ENCODE data around the gene EXOC6. TPM values are rescaled to one million over a fixed set of nuclear protein-coding genes. Genes with fewer than 3 reads are reported as not detected.

EXOC6 gene
- total and polyA plus RNA-seq, 8 donors = 17.5 to 24.0 (median 19.8) TPM

GRCh38 chr10:92809840-92810239 is 38.5 kb upstream of the EXOC6 start:
- no peak for DNase-seq
- no peak overlapping the region for H3K27ac ChIP-seq
- H3K4me3 ChIP-seq = no peak overlapping the region
- H3K27me3 ChIP-seq = no peaks in the 10 kb centered on the region
- intact Hi-C loops (cut with DNase I) = no loop called here
- H3K4me1 ChIP-seq = no peaks in the 10 kb centered on the region
- no peaks in the 10 kb centered on the region for H3K36me3 ChIP-seq
- TF ChIP-seq CTCF (IDR thresholded peaks at IDR 0.05) = no peak
- no peaks in the 10 kb centered on the region for H3K9me3 ChIP-seq
- ATAC-seq = no peak

- Histone ChIP-seq H3K36me3 (no peaks in the 10 kb centered on the region), H3K4me1 (no peaks in the 10 kb centered on the region), H3K4me3 (no peak overlapping the region), H3K27me3 (no peaks in the 10 kb centered on the region), H3K27ac (no peak overlapping the region), H3K9me3 (no peaks in the 10 kb centered on the region)
- DNase-seq (no peak), ATAC-seq (no peak)
- no peak for TF ChIP-seq CTCF (IDR thresholded peaks at IDR 0.05)
- intact Hi-C loops (cut with DNase I) = no loop called here
Measured at GRCh38 chr10:92810934-92811532, 37.3 kb upstream of the EXOC6 start.

GRCh38 chr10:92811986-92812385 is 36.3 kb upstream of the EXOC6 start:
- Histone ChIP-seq H3K9me3 (no peaks in the 10 kb centered on the region), H3K27me3 (no peaks in the 10 kb centered on the region), H3K27ac (no peak overlapping the region), H3K36me3 (no peaks in the 10 kb centered on the region), H3K4me3 (no peak overlapping the region), H3K4me1 (no peaks in the 10 kb centered on the region)
- ATAC-seq (no peak), DNase-seq (no peak)
- intact Hi-C loops (cut with DNase I) = no loop called here
- no peak for TF ChIP-seq CTCF (IDR thresholded peaks at IDR 0.05)

GRCh38 chr10:92813979-92814378 is 34.3 kb upstream of the EXOC6 start:
- intact Hi-C loops (cut with DNase I) = no loop called here
- no peak for DNase-seq
- no peak for TF ChIP-seq CTCF (IDR thresholded peaks at IDR 0.05)
- Histone ChIP-seq H3K4me3 (no peak overlapping the region), H3K4me1 (no peaks in the 10 kb centered on the region), H3K9me3 (no peaks in the 10 kb centered on the region), H3K27ac (no peak overlapping the region), H3K36me3 (no peaks in the 10 kb centered on the region), H3K27me3 (no peaks in the 10 kb centered on the region)
- no peak for ATAC-seq

- Histone ChIP-seq H3K9me3 (no peaks in the 10 kb centered on the region), H3K27ac (no peak overlapping the region), H3K4me3 (no peak overlapping the region), H3K36me3 (no peaks in the 10 kb centered on the region), H3K4me1 (no peaks in the 10 kb centered on the region), H3K27me3 (no peaks in the 10 kb centered on the region)
- no peak for DNase-seq
- ATAC-seq = no peak
- intact Hi-C loops (cut with DNase I) = no loop called here
- TF ChIP-seq CTCF (IDR thresholded peaks at IDR 0.05) = no peak
Measured at GRCh38 chr10:92814790-92815189, 33.5 kb upstream of the EXOC6 start.

Measured in left lung (tissue), 10 donors.